ENCODE data around the gene VPS13D.
"Not testable (repeated sequence)": the region's sequence is repeated elsewhere in the genome, so short reads cannot be mapped to it uniquely, and the experiment has no call there.

The VPS13D gene

DNA sequence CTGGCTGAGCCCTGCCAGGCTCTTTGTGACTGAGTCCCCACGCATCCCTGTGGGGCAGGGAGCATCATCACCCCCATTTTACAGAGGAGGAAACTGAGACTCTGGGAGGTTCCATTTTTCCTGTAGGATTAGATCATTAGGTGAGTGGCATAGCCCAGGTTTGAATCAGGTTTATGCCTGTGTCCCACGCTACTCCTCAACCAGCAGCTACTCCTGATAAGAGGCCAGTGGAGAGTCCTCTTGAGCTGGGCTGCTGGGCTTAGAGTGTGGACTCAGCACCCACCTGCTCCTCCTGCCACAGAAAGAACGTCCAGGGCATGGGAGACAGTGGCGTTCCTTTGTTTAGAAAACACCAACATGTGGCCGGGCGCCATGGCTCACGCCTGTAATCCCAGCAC, 32.3 kb upstream of the VPS13D start:
- DNase-seq: no peak

DNA sequence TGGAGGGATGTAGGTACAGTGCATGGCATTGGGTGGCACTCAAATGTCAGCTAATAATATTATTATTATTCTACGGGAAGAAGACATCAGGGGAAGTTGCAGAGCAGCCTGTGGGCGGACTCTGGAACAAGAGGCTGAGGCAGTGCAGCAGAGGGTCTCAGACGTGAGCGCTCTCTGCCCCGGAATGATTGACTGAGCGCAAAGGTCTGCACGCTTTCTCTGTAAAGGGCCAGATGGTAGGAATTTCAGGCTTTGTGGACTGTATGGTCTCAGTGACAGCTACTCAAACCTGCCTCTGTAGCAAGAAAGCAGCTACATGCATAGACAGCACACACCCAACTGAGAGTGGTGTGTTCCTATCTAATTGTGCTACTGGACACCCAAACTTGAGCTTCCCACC, 29.6 kb upstream of the VPS13D start:
- DNase-seq: no peak

DNA sequence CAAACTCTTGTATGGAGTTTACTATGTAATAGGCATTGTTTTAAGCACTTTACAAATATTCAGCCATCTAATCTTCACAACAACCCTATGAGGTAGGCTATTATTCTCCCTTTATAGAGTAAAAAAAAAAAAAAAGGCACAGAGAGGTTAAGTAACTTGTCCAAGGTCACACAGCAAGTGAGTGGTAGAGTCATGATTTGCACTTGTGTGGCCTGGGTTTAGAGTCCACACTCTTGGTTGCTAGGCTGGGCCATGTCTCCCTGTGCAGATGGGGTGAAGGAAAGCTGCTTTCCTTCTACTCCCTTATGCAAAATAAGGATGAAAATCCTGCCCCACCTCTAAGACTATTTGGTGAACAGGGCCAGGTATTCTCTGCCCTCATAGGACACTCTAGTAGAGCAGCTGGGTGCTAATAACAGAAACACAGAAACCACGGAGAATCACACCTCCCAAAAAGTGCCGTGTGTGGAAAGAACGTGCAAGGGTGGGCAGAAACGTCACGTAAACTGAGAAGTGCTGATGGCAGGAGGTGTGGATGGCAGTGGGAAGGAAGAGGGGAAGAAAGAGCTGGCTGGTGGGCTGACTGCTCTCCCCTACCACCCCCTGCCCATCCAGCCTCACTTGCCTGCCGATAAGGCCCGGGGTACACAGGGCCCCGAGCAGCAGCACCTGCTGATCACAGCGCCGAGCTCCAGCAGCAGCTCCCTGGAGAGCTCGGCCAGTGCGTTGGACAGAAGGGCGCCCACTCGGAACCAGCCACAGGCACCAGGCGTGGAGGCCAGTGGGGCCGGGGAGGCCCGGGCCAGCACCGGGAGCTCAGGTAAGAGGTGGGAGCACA, 28.3 kb upstream of the VPS13D start:
- DNase-seq: no peak

DNA sequence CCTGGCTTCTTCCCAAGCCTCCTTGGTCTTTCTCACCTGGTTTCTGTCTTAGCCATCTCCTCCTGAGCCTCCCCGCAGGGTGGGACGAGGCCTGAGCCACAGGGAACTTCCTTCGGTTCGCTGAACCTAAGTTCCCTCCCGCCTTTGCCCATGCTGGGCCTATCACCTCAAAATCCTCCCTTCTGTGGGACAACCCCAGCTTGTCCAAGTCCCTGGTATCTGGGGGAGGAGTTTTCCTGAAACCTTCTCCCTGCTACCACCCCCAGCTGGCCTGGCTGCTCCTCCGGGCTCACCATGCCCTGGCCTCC, 27.7 kb upstream of the VPS13D start:
- no peak for DNase-seq

DNA sequence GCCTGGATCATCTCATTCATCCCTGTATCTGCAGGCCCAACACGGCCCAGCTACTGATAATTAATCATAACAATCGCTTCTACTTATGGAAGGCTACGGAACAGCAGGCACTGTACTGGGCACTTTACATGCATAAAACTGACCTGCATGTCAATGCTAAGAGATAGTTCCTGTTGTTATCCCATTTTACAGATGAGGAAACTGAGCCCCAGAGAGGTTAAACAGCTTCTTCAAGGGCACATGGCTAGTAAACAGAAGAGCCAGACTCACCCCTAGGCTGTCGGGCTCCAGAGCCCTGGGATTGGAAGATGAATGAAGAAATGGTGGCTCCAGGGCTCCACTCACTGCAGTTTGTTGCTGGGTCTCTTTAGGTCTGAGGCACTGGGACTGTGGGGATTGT, 27.3 kb upstream of the VPS13D start:
- DNase-seq: no peak

DNA sequence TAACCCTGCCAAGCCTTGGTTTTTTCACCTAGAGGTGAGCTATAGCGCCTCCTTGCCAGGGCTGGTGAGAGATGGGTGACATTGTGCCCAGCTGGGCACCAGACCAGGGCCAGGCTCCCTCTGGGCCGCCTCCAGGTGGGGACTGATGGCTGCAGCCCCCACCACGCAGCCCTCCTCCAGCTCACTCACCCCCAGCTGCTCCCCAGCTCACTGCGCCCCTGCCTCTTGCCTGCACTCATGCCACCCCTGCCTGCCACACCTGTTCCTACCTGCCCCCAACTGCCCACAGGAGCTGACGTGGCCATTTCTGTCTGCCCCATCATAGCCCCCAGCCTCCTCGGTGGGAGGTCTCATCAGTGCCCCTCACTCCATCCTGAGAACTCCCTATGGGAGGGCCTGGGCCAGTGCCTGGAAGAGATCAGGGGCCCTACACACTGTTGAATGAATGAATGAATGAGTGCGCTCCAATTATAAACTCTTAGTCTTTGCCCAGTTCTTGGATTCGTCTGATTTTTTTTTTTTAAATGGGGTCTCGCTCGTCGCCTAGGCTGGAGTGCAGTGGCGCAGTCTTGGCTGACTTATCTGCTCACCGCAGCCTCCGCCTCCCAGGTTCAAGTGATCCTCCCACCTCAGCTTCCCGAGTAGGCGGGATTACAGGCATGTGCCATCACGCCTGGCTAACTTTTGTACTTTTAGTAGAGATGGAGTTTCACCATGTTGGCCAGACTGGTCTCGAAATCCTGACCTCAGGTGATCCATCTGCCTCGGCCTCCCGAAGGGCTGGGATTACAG, 26.4 kb upstream of the VPS13D start:
- no peak for DNase-seq

DNA sequence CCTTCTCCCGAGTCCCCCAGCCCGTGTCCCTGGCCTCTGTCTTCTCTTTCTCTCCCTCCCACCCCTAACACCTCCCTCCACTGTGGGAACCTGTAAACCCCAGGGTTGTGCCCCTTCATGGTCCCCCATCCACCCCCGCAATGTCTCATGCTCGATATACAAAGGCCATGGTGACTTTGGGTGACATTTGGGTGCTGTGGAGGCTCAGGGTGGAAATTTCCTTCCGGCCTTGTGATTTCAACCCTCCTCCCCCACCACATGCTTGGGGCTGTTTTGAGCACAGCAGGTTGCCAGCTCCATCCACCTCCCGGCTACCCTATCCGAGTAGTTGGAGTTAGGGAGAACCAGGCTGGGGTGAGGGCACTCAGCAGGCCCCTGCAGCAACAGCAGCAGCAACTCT, 25.7 kb upstream of the VPS13D start:
- DNase-seq: no peak

DNA sequence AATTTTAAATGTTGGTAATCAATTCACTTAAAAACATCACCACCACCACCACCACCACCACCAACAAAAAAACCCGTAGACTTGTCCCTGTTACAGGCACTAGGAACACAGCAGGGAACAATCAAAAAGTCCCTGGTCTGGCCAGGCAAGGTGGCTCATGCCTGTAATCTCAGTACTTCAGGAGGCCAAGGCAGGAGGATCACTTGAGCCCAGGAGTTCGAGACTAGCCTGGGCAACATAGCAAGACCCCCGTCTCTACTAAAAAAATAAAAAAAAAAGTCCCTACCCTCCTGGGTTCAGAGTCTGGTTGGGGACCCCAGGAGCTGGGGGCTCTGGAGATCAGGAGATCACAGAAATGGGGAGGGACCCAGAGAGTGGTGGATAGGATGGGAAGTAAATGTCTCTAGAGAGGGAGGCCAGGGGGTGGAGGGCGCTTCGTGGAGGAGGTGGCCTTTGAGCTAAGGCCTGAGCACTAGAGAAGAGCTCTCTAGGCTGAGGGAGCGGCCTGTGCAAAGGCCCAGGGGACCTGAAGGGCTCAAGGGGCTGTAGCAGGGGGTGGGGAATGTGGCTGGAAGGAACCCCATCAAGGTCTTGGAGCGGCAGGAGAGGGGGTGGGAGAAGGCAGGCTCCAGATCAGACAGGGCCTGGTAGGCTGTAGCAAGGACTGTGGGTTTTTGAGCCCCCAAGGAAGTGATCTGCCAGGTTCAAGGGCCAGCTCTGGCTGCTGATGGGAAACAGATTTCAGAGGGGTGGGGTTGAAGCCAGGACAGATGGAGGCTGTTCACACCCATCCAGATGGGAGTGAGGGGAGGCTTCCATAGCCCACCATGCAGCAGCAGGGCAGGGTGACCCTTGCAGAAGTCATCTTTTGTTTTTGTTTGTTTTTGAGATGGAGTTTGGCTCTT, 24.8 kb upstream of the VPS13D start:
- no peak for DNase-seq

DNA sequence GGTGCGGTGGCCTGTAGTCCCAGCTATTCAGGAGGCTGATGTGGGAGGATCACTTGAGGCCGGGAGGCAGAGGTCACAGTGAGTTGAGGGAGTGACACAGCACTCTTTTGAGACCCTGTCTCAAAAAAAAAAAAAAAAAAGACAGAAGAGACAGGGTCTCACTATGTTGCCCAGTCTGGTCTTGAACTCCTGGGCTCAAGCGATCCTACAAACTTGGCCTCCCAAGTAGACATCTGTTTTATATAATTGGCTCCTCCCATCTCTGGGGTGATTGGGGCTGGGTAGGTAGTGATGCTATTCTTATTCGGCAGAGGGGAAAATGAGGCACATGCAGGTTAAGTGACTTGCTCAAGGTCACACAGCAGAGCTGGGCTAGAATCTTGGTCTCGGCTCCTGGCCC, 23.6 kb upstream of the VPS13D start:
- DNase-seq: no peak

DNA sequence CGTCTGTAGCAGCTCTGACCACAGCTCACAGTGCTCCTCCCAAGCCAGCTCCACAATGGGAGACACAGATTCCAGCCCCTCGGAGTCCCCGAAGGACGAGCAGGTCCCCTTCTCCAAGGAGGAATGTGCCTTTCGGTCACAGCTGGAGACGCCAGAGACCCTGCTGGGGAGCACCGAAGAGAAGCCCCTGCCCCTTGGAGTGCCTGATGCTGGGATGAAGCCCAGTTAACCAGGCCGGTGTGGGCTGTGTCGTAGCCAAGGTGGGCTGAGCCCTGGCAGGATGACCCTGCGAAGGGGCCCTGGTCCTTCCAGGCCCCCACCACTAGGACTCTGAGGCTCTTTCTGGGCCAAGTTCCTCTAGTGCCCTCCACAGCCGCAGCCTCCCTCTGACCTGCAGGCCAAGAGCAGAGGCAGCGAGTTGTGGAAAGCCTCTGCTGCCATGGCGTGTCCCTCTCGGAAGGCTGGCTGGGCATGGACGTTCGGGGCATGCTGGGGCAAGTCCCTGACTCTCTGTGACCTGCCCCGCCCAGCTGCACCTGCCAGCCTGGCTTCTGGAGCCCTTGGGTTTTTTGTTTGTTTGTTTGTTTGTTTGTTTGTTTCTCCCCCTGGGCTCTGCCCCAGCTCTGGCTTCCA, 22.9 kb upstream of the VPS13D start:
- DNase-seq: no peak

DNA sequence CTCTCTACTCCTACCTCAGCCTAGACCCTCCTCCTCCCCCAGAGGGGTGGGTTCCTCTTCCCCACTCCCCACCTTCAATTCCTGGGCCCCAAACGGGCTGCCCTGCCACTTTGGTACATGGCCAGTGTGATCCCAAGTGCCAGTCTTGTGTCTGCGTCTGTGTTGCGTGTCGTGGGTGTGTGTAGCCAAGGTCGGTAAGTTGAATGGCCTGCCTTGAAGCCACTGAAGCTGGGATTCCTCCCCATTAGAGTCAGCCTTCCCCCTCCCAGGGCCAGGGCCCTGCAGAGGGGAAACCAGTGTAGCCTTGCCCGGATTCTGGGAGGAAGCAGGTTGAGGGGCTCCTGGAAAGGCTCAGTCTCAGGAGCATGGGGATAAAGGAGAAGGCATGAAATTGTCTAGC, 21.6 kb upstream of the VPS13D start:
- no peak for DNase-seq

DNA sequence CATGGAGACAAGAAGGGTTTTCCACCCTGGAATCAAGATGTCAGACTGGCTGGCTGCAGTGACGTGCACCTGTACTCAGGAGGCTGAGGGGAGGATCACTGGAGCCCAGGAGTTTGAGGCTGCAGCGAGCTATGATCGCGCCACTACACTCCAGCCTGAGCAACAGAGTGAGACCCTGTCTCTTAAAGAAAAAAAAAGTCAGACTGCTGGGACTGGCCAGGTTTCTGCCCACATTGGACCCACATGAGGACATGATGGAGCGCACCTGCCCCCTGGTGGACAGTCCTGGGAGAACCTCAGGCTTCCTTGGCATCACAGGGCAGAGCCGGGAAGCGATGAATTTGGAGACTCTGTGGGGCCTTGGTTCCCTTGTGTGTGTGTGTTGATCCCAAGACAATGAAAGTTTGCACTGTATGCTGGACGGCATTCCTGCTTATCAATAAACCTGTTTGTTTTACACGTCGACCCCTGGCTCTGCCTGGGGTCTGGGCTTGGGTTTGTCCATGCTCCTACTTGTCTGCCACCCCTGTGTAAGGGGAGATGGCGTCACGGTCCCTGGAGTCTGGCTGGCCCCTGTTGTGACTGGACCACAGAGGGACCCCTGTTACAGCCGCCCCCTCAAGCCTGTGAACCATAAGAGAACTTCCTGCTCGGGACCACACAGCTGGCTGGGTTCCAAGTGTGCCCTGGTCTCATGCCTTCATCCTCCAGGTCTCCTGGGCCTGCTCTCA, 20.9 kb upstream of the VPS13D start:
- no peak for DNase-seq

DNA sequence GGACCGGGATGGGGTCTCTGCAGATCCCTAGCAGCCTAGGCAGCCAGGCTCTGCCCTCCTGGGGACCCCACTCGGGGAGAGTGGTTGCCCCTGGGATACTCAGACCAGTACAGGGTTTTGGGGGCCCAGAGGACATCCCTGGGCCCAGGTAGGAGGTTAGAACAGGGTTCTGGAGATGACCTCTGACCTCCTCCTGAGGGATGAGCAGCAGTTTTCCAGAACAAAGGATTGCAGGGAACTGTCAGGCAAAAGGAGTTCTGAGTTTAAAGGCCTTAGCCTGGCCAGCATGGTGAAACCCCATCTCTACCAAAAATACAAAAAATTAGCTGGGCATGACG, 20.4 kb upstream of the VPS13D start:
- DNase-seq: no peak

DNA sequence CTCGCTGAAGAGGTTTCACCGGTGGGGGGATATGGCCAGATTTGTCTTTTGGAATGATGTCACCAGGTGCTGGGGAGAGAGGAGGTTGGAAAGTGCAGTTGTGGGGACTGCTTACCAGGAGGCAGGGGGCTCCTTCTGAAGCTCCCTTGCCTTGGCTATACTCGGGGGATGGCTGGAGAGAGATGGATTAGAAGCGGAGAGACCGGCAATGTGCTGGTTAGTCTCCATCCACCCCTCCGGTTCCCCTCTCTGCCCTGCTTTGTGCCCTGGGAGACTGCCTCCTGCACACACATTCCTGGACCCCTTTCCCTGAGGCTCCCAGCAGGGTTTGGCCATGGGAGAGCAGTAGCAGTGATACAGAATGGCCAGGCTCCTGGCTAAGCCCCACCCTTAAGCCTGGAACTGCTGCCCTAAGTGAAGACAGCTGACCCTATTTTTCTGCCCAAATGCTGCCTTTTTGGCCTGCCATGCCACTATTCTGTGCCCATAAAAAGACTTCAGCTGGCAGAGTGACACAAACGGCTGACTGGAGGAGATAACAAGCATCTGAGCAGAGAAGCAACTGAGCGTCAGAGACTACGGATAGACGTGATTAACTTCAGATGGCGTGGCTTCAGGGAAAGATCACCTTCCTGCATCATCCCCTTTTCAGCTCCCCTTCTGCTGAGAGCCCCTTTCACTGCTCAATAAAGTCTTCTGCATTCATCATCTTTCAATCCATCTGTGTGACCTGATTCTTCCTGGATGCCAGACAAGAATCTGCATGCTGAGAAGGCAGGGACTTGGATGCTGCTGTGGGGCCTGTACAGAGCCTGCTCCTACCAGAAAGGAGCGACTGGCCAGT, 14.5 kb upstream of the VPS13D start:
- DNase-seq: no peak

DNA sequence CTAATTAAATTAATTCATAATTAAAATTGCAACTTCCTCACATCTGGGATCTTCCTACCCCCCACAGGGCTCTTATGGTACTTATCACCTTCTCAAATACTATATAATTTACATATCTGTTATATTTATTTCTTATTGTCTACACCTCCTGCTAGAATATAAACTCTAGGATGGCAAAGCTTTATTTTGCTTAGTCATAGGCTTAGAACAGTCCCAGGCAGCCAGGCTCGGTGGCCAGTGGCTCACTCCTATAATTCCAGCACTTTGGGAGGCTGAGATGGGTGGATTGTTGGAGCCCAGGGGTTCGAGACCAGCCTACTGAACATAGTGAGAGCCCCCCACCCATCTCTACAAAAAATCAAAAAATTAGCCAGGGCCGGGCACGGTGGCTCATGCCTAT, 10.0 kb upstream of the VPS13D start:
- DNase-seq: no peak

DNA sequence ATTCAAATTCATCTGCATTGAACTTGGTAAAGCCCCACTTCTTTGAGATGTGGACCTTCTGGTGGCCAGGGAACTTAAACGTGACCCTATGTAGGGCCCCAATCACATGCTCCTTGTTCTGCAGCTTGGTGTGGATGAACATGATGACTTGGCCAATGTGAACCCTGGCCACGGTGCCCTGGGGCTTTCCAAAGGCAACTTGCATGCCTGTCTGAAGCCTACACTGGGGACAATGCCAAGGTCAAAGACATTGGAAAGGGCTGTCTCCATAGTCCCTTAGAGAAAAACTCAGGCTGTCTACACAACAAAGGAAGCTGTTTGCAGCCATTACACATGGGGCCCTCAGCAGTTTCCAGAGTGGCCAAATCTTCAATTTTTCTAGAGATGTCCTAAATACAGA, 8.9 kb upstream of the VPS13D start:
- DNase-seq: no peak

DNA sequence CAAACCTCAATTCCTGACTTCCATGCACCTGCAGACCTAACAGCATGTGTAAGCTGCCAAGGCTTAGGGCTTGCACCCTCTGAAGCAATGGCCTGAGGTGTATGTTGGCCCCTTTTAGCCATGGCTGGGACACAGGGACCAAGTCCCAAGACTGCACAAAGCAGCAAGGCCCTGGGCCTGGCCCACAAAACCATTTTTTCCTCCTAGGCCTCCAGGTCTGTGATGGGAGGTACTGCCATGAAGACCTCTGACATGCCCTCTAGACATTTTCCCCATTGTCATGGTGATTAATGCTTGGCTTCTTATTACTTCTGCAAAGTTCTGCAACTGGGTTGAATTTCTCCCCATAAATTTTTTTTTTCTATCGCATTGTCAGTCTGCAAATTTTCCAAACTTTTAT, 7.1 kb upstream of the VPS13D start:
- DNase-seq: not testable (repeated sequence)

DNA sequence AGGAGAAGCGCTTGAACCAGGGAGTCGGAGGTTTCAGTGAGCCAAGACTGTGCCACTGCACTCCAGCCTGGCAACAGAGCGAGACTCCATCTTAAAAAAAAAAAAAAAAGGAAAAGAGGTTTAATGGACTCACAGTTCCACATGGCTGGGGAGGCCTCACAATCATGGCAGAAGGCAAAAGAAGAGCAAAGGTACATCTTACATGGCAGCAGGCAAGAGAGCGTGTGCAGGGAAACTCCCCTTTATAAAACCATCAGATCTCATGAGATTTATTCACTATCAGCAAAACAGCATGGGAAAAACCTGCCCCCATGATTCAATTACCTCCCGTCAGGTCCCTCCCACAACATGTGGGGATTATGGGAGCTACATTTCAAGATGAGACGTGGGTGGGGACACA, 5.7 kb upstream of the VPS13D start:
- not testable (repeated sequence) for DNase-seq

DNA sequence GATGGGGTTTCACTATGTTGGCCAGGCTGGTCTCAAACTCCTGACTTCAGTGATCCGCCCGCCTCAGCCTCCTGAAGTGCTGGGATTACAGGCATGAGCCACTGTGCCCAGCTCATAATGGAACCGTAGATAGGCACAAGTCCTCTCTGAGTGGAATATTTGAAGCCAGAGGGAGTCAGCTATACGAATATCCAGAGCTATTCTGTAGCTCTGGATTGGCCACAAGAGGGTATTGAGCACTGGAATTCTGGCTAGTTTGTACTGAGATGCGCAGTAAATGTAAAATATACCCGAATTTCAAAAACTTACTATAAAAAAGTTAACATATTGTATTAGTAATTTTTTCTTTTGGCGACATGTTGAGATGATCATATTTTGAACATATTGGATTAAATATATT, 851 bp upstream of the VPS13D start:
- no peak for DNase-seq

DNA sequence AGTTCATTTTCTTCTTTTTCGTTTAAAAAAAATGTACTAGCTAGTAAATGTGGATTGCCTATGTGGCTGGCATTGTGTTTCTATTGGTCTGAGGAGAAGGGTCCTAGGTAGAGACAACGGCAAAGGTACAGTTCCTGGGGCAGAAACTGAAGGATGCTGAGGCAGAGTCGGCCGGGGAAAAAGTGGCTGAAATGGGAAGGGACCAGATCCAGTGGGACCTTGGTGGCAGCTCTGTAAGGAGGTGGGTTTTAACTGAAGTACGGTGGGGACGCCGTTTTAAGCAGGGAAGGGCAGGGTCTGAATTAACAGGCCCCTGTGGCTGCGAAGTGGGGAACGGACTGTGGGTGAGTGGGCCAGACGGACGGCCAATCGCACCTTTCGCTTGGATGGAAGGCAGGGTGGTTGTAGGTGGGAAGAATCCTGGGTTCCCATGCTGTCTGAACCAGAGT, 420 bp upstream of the VPS13D start:
- DNase-seq: no peak

DNA sequence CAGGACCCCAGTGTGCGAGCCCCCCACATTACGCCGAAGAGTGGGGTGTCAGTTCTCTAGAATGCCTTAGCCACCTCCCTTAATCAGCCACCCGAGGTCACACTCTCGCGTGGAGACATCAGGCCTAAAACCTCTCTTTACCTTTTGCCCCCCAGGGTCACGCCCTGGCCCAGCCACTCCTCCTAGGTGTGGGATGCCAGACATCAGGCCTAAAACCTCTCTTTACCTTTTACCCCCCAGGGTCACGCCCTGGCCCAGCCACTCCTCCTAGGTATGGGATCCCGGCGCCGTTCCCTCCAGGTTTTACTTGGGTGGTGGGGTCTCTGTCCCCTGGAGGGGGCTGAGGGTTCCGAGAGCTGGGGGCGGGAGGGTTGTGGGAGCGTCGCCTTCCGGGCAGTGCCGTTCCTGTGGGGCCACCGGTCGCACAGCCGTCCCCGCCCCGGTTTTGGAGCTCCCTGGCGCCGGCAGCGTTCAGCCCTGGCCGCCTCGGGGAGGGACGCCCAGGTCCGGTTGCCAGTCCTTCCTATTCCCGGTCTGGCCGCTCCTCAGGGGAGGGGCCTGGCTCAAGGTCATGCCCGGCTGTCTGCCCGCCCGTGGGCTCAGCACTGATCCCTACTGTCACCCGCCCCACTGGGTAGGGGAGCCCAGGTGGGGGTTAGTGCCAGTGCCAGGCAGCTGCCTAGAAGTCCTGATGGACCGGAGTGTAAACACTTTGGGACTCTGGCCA, 882 bp downstream of the VPS13D start:
- DNase-seq: no peak
